Measurements from ENCODE around the gene KLC1. TPM values are rescaled to one million over a fixed set of nuclear protein-coding genes. Genes with fewer than 3 reads are reported as not detected.

Gene KLC1
- total and polyA plus RNA-seq, 2 donors, result 162 to 188 TPM

GRCh38 chr14:103740991-103741689 is 112.1 kb downstream of the KLC1 start:
- DNase-seq (ENCODE audit: extremely low spot score), result no peak
- Histone ChIP-seq H3K27ac (ENCODE audit: low read depth) (no peak overlapping the region), H3K36me3 (ENCODE audit: insufficient read depth) (no peaks in the 10 kb centered on the region), H3K4me3 (ENCODE audit: low read depth, low read length) (no peak overlapping the region), H3K4me1 (ENCODE audit: insufficient read depth) (no peaks in the 10 kb centered on the region)
- WGBS, result 79% methylated on average over 14 of the region's 14 CpGs

- Histone ChIP-seq H3K4me3 (ENCODE audit: low read depth, low read length) (no peak overlapping the region), H3K27ac (ENCODE audit: low read depth) (no peak overlapping the region), H3K36me3 (ENCODE audit: insufficient read depth) (no peaks in the 10 kb centered on the region), H3K4me1 (ENCODE audit: insufficient read depth) (no peaks in the 10 kb centered on the region)
- WGBS, result 82% methylated on average over 9 of the region's 9 CpGs
- DNase-seq (ENCODE audit: extremely low spot score), result no peak
Measured at GRCh38 chr14:103741876-103742275, 112.9 kb downstream of the KLC1 start.

- H3K4me1 ChIP-seq (ENCODE audit: insufficient read depth), result no peaks in the 10 kb centered on the region
- no peak overlapping the region for H3K27ac ChIP-seq (ENCODE audit: low read depth)
- no peak for DNase-seq (ENCODE audit: extremely low spot score)
- WGBS, result 93% methylated on average over 14 of the region's 14 CpGs
- H3K36me3 ChIP-seq (ENCODE audit: insufficient read depth), result no peaks in the 10 kb centered on the region
- no peak overlapping the region for H3K4me3 ChIP-seq (ENCODE audit: low read depth, low read length)
Measured at GRCh38 chr14:103742499-103743255, 113.7 kb downstream of the KLC1 start.

GRCh38 chr14:103743691-103744090 is 114.7 kb downstream of the KLC1 start:
- DNase-seq (ENCODE audit: extremely low spot score), result no peak
- H3K4me3 ChIP-seq (ENCODE audit: low read depth, low read length), result no peak overlapping the region
- H3K36me3 ChIP-seq (ENCODE audit: insufficient read depth), result no peaks in the 10 kb centered on the region
- no peaks in the 10 kb centered on the region for H3K4me1 ChIP-seq (ENCODE audit: insufficient read depth)
- 91% methylated on average over 15 of the region's 15 CpGs for WGBS
- no peak overlapping the region for H3K27ac ChIP-seq (ENCODE audit: low read depth)

GRCh38 chr14:103744621-103745395 is 115.8 kb downstream of the KLC1 start:
- Histone ChIP-seq H3K4me1 (ENCODE audit: insufficient read depth) (no peaks in the 10 kb centered on the region), H3K36me3 (ENCODE audit: insufficient read depth) (no peaks in the 10 kb centered on the region), H3K4me3 (ENCODE audit: low read depth, low read length) (no peak overlapping the region), H3K27ac (ENCODE audit: low read depth) (no peak overlapping the region)
- WGBS, result 82% methylated on average over 15 of the region's 15 CpGs
- no peak for DNase-seq (ENCODE audit: extremely low spot score)

- 85% methylated on average over 5 of the region's 5 CpGs for WGBS
Measured at GRCh38 chr14:103745424-103745823, 116.4 kb downstream of the KLC1 start.

GRCh38 chr14:103746701-103747100 is 117.7 kb downstream of the KLC1 start:
- Histone ChIP-seq H3K27ac (ENCODE audit: low read depth) (no peak overlapping the region), H3K4me3 (ENCODE audit: low read depth, low read length) (no peak overlapping the region), H3K4me1 (ENCODE audit: insufficient read depth) (no peaks in the 10 kb centered on the region), H3K36me3 (ENCODE audit: insufficient read depth) (no peaks in the 10 kb centered on the region)
- 88% methylated on average over 10 of the region's 10 CpGs for WGBS
- DNase-seq (ENCODE audit: extremely low spot score), result no peak

More at GRCh38 chr14:103745424-103745823, 116.4 kb downstream of the KLC1 start:
- no peak overlapping the region for H3K4me3 ChIP-seq (ENCODE audit: low read depth, low read length)
- H3K36me3 ChIP-seq (ENCODE audit: insufficient read depth), result no peaks in the 10 kb centered on the region
- H3K4me1 ChIP-seq (ENCODE audit: insufficient read depth), result no peaks in the 10 kb centered on the region
- H3K27ac ChIP-seq (ENCODE audit: low read depth), result no peak overlapping the region
- DNase-seq (ENCODE audit: extremely low spot score), result no peak

GRCh38 chr14:103748534-103748857 is 119.5 kb downstream of the KLC1 start:
- Histone ChIP-seq H3K4me1 (ENCODE audit: insufficient read depth) (no peaks in the 10 kb centered on the region), H3K36me3 (ENCODE audit: insufficient read depth) (no peaks in the 10 kb centered on the region), H3K27ac (ENCODE audit: low read depth) (no peak overlapping the region), H3K4me3 (ENCODE audit: low read depth, low read length) (no peak overlapping the region)
- no peak for DNase-seq (ENCODE audit: extremely low spot score)
- WGBS, result 87% methylated on average over 5 of the region's 5 CpGs

- DNase-seq (ENCODE audit: extremely low spot score), result no peak
- H3K4me3 ChIP-seq (ENCODE audit: low read depth, low read length), result no peak overlapping the region
- no peaks in the 10 kb centered on the region for H3K36me3 ChIP-seq (ENCODE audit: insufficient read depth)
- H3K27ac ChIP-seq (ENCODE audit: low read depth), result no peak overlapping the region
- WGBS, result 88% methylated on average over 5 of the region's 5 CpGs
- no peaks in the 10 kb centered on the region for H3K4me1 ChIP-seq (ENCODE audit: insufficient read depth)
Measured at GRCh38 chr14:103749452-103749851, 120.4 kb downstream of the KLC1 start.

GRCh38 chr14:103749860-103750259 is 120.8 kb downstream of the KLC1 start:
- H3K36me3 ChIP-seq (ENCODE audit: insufficient read depth), result no peaks in the 10 kb centered on the region
- 88% methylated on average over 5 of the region's 5 CpGs for WGBS

More at GRCh38 chr14:103749860-103750259, 120.8 kb downstream of the KLC1 start:
- no peak overlapping the region for H3K27ac ChIP-seq (ENCODE audit: low read depth)
- no peak overlapping the region for H3K4me3 ChIP-seq (ENCODE audit: low read depth, low read length)
- H3K4me1 ChIP-seq (ENCODE audit: insufficient read depth), result no peaks in the 10 kb centered on the region
- no peak for DNase-seq (ENCODE audit: extremely low spot score)

Small RNA genes lying within 50 kb of the gene (small RNA-seq; reads per million reads assigned to genes)
- not detected for gene RF00019

Other genes starting within 250 kb of the KLC1 start
- gene MARK3, start 243.8 kb upstream of the KLC1 start, total RNA-seq, result 130 TPM
- gene MARK3, start 243.8 kb upstream of the KLC1 start, polyA plus RNA-seq, result 44.4 TPM
- 121 TPM for gene CKB, start 106.4 kb upstream of the KLC1 start, total RNA-seq
- gene CKB, start 106.4 kb upstream of the KLC1 start, polyA plus RNA-seq, result 1,521 TPM
- 5.7 TPM for gene TRMT61A, start 100.0 kb upstream of the KLC1 start, total RNA-seq
- 35.0 TPM for gene TRMT61A, start 100.0 kb upstream of the KLC1 start, polyA plus RNA-seq
- 29.8 TPM for gene BAG5, start 66.6 kb upstream of the KLC1 start, total RNA-seq
- gene BAG5, start 66.6 kb upstream of the KLC1 start, polyA plus RNA-seq, result 18.1 TPM
- gene COA8, start 66.3 kb upstream of the KLC1 start, total RNA-seq, result 37.0 TPM
- 52.4 TPM for gene COA8, start 66.3 kb upstream of the KLC1 start, polyA plus RNA-seq
- gene XRCC3, start 86.2 kb downstream of the KLC1 start, total RNA-seq, result 10.6 TPM
- gene XRCC3, start 86.2 kb downstream of the KLC1 start, polyA plus RNA-seq, result 5.4 TPM
- 49.6 TPM for gene ZFYVE21, start 86.6 kb downstream of the KLC1 start, total RNA-seq
- 210 TPM for gene ZFYVE21, start 86.6 kb downstream of the KLC1 start, polyA plus RNA-seq
- gene PPP1R13B, start 218.4 kb downstream of the KLC1 start, total RNA-seq, result 15.8 TPM
- gene PPP1R13B, start 218.4 kb downstream of the KLC1 start, polyA plus RNA-seq, result 17.8 TPM